DOHH2 (cell line): ENCODE data around the gene PCBP3.

ENCODE experiments used
- CTCF ChIP-seq: fragments of 200-600 bp; sonication (generic); IDR thresholded peaks from one replicate; pipeline ENCODE4 v1.5.1; 2014; ENCODE audit warnings: antibody characterized with exemption, mild to moderate bottlenecking, low read depth, low read length; ENCODE audit not compliant: poor library complexity, severe bottlenecking
- EZH2phosphoT487 ChIP-seq: fragments of 200-600 bp; sonication (generic); IDR thresholded peaks from 2 replicates; pipeline ENCODE4 v1.6.1; 2017; ENCODE audit warnings: borderline replicate concordance, mild to moderate bottlenecking, antibody characterized with exemption, low read length, moderate library complexity, mixed read lengths

- peak; percentile 79 for TF ChIP-seq CTCF
- TF ChIP-seq EZH2phosphoT487, result no peak
Observed at GRCh38 chr21:45880097-45881068, 236.9 kb downstream of the PCBP3 start.
